GM10266 (cell line): Measurements from ENCODE around the gene BIN1.

Experiments
- DNase-seq: peaks from one replicate; pipeline ENCODE4 v3.0.0; 2012; ENCODE audit errors: extremely low spot score
- TF ChIP-seq, protein P1 (sequence below): IDR thresholded peaks from 2 replicates; pipeline ENCODE4 v1.5.1; 2012; ENCODE audit warnings: mild to moderate bottlenecking, low read depth; ENCODE audit not compliant: control insufficient read depth, insufficient read depth; ENCODE audit errors: missing control alignments

Gene BIN1

DNA sequence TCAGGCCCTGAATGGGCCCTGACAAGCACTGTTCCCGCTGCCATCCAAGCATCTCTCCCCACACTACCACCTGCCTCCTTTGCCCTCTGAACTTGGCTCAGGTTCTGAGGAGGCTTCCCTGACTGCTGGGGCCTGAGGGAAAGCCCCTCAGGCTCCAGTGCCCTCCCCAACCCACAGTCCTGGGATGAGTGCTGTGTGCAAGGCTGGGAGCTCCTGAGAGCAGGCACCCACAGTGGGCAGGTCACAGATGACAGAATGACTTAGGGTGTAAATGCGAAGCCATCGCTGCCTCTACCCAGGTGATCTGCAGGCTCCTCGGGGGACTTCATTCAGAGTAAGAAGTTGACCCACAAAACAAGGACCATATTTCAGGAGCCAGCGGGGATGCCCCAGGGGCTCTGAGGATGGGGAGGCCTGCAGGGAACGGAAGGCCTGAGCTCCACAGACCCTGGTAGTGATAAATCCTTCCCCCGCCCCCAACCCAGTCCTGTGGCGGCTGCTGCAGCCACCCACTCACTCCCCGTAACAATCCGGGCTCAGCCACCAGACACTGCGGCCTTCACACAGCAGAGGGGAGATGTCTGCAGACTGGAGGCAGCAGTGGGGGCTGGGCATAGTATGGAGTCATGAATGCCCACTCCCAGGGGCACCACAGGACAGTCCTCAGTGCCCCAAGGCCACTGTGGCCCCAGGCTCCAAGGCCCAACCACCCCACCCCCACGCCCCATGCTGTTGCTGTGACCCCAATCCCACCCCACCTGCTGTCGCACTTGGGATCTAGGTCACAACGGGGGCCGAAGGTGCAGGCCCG is 8.9 kb downstream of the BIN1 start:
- DNase-seq, result no peak
- TF ChIP-seq, protein P1, sequence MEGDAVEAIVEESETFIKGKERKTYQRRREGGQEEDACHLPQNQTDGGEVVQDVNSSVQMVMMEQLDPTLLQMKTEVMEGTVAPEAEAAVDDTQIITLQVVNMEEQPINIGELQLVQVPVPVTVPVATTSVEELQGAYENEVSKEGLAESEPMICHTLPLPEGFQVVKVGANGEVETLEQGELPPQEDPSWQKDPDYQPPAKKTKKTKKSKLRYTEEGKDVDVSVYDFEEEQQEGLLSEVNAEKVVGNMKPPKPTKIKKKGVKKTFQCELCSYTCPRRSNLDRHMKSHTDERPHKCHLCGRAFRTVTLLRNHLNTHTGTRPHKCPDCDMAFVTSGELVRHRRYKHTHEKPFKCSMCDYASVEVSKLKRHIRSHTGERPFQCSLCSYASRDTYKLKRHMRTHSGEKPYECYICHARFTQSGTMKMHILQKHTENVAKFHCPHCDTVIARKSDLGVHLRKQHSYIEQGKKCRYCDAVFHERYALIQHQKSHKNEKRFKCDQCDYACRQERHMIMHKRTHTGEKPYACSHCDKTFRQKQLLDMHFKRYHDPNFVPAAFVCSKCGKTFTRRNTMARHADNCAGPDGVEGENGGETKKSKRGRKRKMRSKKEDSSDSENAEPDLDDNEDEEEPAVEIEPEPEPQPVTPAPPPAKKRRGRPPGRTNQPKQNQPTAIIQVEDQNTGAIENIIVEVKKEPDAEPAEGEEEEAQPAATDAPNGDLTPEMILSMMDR, result no peak

- TF ChIP-seq, protein P1, result no peak
- no peak for DNase-seq
Measured at GRCh38 chr2:127097471-127097765, 9.5 kb downstream of the BIN1 start.

DNA sequence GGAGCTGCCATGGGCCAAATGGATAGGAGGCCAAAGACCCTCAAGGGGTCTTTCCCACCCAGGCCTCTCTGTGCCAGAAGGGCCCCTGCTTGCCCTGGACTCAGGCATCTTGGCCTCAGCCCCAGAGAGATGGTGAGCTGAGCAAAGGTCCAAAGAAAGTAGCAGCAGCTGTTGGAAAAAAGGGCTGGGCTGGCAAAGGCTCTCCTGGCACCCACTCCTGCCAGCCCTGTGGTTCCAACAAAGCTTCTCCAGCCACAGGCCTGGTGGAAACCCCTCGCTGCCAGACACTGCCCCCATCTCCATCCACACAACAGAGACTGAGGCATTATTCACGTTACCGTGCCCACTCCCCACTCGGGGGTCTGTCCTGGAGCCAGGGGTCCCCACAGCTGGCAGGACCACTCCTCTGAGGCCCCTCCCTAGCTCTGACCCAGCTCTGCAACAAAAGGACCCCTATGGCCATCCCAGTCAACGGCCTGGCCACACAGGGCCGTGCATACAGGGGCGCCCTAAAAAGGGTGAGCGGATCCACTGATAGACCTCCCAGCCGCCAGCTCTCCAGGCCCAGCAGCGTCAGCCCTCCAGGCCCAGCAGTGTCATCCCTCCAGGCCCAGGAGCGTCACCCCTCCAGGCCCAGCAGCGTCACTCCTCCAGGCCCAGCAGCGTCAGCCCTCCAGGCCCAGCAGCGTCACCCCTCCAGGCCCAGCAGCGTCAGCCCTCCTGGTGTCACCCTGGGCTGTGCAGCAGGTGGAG is 10.1 kb downstream of the BIN1 start:
- DNase-seq, result no peak
- TF ChIP-seq, protein P1, result no peak

- DNase-seq, result no peak
- TF ChIP-seq, protein P1, result no peak
Measured at GRCh38 chr2:127096280-127096679, 10.7 kb downstream of the BIN1 start.

GRCh38 chr2:127095784-127096183 is 11.2 kb downstream of the BIN1 start:
- no peak for DNase-seq

DNA sequence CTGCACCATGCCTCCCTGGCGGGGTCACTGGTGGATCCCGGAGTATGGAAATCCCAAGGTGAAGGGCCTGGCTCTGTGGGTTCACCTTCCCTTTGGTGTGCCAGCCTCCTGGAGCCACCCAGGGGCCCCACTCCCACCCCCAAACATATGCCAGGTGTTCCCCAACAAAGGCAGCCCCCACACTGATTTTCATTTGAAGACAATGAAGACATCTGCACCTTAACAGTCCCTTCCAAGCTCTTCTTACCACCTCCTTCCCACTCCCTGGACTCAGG is 11.7 kb downstream of the BIN1 start:
- no peak for DNase-seq
- TF ChIP-seq, protein P1, result no peak

More at GRCh38 chr2:127095784-127096183, 11.2 kb downstream of the BIN1 start:
- TF ChIP-seq, protein P1, result no peak

DNA sequence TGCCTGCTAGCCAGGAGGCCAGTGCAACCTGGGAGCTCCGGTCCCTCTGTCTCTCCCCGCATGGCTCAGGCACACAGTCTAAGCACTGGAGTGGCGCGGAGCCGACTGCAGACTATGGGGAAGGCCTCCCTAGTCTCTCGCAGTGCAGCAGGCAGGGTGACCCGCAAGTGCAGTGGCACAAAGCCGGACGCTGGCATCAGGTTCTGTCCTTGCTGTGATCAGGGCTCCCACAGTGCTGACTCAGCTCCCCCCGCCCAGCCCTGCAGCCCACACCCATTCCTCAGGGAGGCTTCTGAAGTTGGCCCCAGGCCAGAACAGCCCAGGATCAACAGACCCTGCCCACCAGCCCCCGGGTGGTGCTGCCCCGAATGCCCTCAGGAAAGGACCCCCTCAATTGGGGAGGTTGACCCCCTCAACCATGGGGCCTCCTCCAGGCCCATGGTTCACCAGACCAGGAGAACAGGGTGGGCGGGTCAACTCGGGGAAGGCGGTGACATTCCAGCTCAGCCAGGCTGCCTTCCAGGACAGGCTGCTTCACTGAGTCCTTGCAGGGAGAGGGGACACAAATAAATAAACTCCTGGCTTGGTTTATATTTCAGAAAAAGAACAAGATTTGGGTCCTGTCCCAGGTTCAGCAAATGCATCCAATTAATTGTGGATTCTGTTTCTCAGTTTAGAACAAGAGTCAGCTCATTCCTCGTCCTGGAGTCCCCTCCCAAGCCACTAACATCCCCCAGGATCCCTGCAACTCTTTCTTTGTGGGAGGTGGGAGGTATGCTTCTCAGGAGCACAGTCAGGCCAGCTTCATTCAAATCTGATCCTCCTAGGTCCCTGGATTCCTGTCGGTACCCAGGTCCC is 12.2 kb downstream of the BIN1 start:
- no peak for DNase-seq
- TF ChIP-seq, protein P1, result no peak
